Ovary (tissue), 3 donors: Measurements from ENCODE around the gene RANBP6.

Experiments used
- CTCF ChIP-seq, 3 donors: fragments of 450-650 bp in 2 of 3; fragments of 200-600 bp in 1 of 3; IDR thresholded peaks; one replicate each; pipeline versions ENCODE4 v1.5.1 to v1.8.0; 2016 to 2022; ENCODE audit warnings: antibody characterized with exemption in 3 of 3, mild to moderate bottlenecking in 1 of 3
- EP300 ChIP-seq: sonication (generic); formaldehyde crosslinking; IDR thresholded peaks from one replicate; pipeline ENCODE4 v1.6.1; 2017; ENCODE audit warnings: antibody characterized with exemption
- POLR2A ChIP-seq: fragments of 450-650 bp; IDR thresholded peaks from one replicate; pipeline ENCODE4 v1.6.1; 2017; ENCODE audit warnings: antibody characterized with exemption, mild to moderate bottlenecking, moderate library complexity
- donor health status: DM: no; HTN: no; CAD: no.

- TF ChIP-seq CTCF (IDR thresholded peaks at IDR 0.05) = no peak
- TF ChIP-seq POLR2A = no peak
- TF ChIP-seq EP300 = no peak
Measured at GRCh38 chr9:5971740-5972139, 43.7 kb downstream of the RANBP6 start.
